HG03575 (cell line): ENCODE results near the gene HPS1.
A peak's percentile ranks its signal among the peaks of the same experiment; 100 is the strongest.

Source experiments
- ATAC-seq: cut with Tn5 transposase; IDR thresholded peaks from one replicate; pipeline ENCODE4 v1.9.1; 2021; ENCODE audit not compliant: unreplicated experiment, insufficient number of reproducible peaks, low FRiP score; ENCODE audit errors: extremely low read depth

HPS1 gene

GRCh38 chr10:98446661-98447221 lies at the start of gene HPS1:
Gene HPS1 (minus strand): TSS chr10:98446935. CDS start chr10:98443240, 3,695 bp downstream.
- ATAC-seq: peak; percentile 32

- no peak for ATAC-seq
Measured at GRCh38 chr10:98492763-98493162, 46.0 kb upstream of the HPS1 start.

- no peak for ATAC-seq
Measured at GRCh38 chr10:98489561-98490481, 43.1 kb upstream of the HPS1 start.

GRCh38 chr10:98488669-98489430 lies 42.1 kb upstream of the HPS1 start:
- no peak for ATAC-seq

- no peak for ATAC-seq
Measured at GRCh38 chr10:98487649-98488048, 40.9 kb upstream of the HPS1 start.

- no peak for ATAC-seq
Measured at GRCh38 chr10:98486421-98486820, 39.7 kb upstream of the HPS1 start.

GRCh38 chr10:98485959-98486358 lies 39.2 kb upstream of the HPS1 start:
- no peak for ATAC-seq

- no peak for ATAC-seq
Measured at GRCh38 chr10:98483658-98484057, 36.9 kb upstream of the HPS1 start.

GRCh38 chr10:98482096-98482495 lies 35.4 kb upstream of the HPS1 start:
- ATAC-seq: no peak

- ATAC-seq: no peak
Measured at GRCh38 chr10:98481404-98481945, 34.7 kb upstream of the HPS1 start.

- ATAC-seq: no peak
Measured at GRCh38 chr10:98478430-98479222, 31.9 kb upstream of the HPS1 start.

GRCh38 chr10:98477861-98478260 lies 31.1 kb upstream of the HPS1 start:
- ATAC-seq: no peak

GRCh38 chr10:98474628-98475027 lies 27.9 kb upstream of the HPS1 start:
- no peak for ATAC-seq

- no peak for ATAC-seq
Measured at GRCh38 chr10:98472196-98472595, 25.5 kb upstream of the HPS1 start.

- ATAC-seq: no peak
Measured at GRCh38 chr10:98470850-98471249, 24.1 kb upstream of the HPS1 start.

GRCh38 chr10:98469001-98469931 lies 22.5 kb upstream of the HPS1 start:
- ATAC-seq: no peak

- ATAC-seq: peak; percentile 69
Measured at GRCh38 chr10:98467506-98468318, 21.0 kb upstream of the HPS1 start.
